Endothelial cell of umbilical vein (primary cell): ENCODE data around the gene HMGCL. TPM values are rescaled to one million over a fixed set of nuclear protein-coding genes. Genes with fewer than 3 reads are reported as not detected.

Experiments used
- BruUV-seq: library from RNA; stranded (reverse); fragments of 400-500 nt; replicated peaks from 2 replicates; lab custom pipeline; 2021; lab: Mats Ljungman, UMichigan
- CTCF ChIA-PET: fragments of 300-600, 350-600 bp; sonication (Branson Sonifier 250); formaldehyde crosslinking; loops from one replicate; lab custom pipeline; 2021; ENCODE audit warnings: antibody characterized with exemption, inconsistent platforms; lab: Charles Lee
- POLR2A ChIA-PET: fragments of 300-600, 350-600 bp; sonication (Branson Sonifier 250); formaldehyde crosslinking; loops from one replicate; lab custom pipeline; 2021; ENCODE audit warnings: antibody characterized with exemption, inconsistent platforms; lab: Charles Lee
- DNase-seq: peaks from one replicate; pipeline ENCODE4 v3.0.0-alpha.2; 2011; ENCODE audit warnings: low read depth, low spot score
- FAIRE-seq: peaks from 2 replicates; lab custom pipeline; 2011; peaks lifted over from hg19 to GRCh38; lab: Jason Lieb, UNC
- H2AFZ ChIP-seq: 2 replicates; pipeline ENCODE4 v1.6.0; 2012; ENCODE audit warnings: low read depth, low read length, control low read depth, inconsistent platforms
- H3K27ac ChIP-seq: 2 replicates; pipeline ENCODE4 v1.5.1; 2011; ENCODE audit warnings: low read depth, mild to moderate bottlenecking, control low read depth, low read length, moderate library complexity; ENCODE audit not compliant: insufficient read depth
- H3K27me3 ChIP-seq, 2 experiments: 2 replicates each; pipeline versions ENCODE4 v1.6.0 to v1.6.1; 2011; ENCODE audit warnings: low read length in 2 of 2, mixed read lengths in 1 of 2; ENCODE audit not compliant: control insufficient read depth in 2 of 2, insufficient read depth in 2 of 2
- H3K36me3 ChIP-seq, 2 experiments: 2 replicates in 1 of 2; 3 replicates in 1 of 2; pipeline ENCODE4 v1.5.1; 2011; ENCODE audit warnings: low read length in 2 of 2, mild to moderate bottlenecking in 1 of 2, moderate library complexity in 1 of 2; ENCODE audit not compliant: control insufficient read depth in 2 of 2, insufficient read depth in 2 of 2; ENCODE audit errors: extremely low read depth in 1 of 2
- H3K4me1 ChIP-seq: 3 replicates; pipeline ENCODE4 v1.5.1; 2011; ENCODE audit warnings: mild to moderate bottlenecking, low read length; ENCODE audit not compliant: control insufficient read depth, insufficient read depth; ENCODE audit errors: extremely low read depth
- H3K4me2 ChIP-seq: 2 replicates; pipeline ENCODE4 v1.6.1; 2011; ENCODE audit warnings: low read length, control low read depth, mixed read lengths; ENCODE audit not compliant: insufficient read depth
- H3K4me3 ChIP-seq, 3 experiments: fragments of 200-600 bp in 1 of 3; sonication (generic), shearing (Covaris generic) in 1 of 3; replicated peaks in 1 of 3; 2 replicates each; pipeline ENCODE4 v1.5.1; 2011 to 2016; ENCODE audit warnings: control low read depth in 3 of 3, low read length in 3 of 3, mild to moderate bottlenecking in 2 of 3, inconsistent platforms in 1 of 3, low read depth in 1 of 3, moderate library complexity in 1 of 3; ENCODE audit not compliant: insufficient read depth in 1 of 3
- H3K79me2 ChIP-seq: 2 replicates; pipeline ENCODE4 v1.6.0; 2012; ENCODE audit warnings: low read length, inconsistent platforms; ENCODE audit not compliant: control insufficient read depth, insufficient read depth
- H3K9ac ChIP-seq: replicated peaks from 2 replicates; pipeline ENCODE3; 2011; ENCODE audit warnings: low read length, control low read depth; ENCODE audit not compliant: insufficient read depth; ENCODE audit errors: extremely low read depth
- H3K9me1 ChIP-seq: replicated peaks from 3 replicates; pipeline ENCODE4 v1.6.0; 2011; ENCODE audit warnings: mild to moderate bottlenecking, low read length; ENCODE audit not compliant: control insufficient read depth, insufficient read depth; ENCODE audit errors: extremely low read depth
- H3K9me3 ChIP-seq: replicated peaks from 2 replicates; pipeline ENCODE4 v1.5.1; 2012; ENCODE audit warnings: low read length, inconsistent platforms; ENCODE audit not compliant: control insufficient read depth, insufficient read depth
- H4K20me1 ChIP-seq: replicated peaks from 2 replicates; pipeline ENCODE3; 2011; ENCODE audit warnings: mild to moderate bottlenecking, low read length; ENCODE audit not compliant: control insufficient read depth, insufficient read depth; ENCODE audit errors: extremely low read depth
- CTCF ChIP-seq, 2 donors: IDR thresholded peaks; 1 replicate in 1 of 2; 2 replicates in 1 of 2; pipeline ENCODE4 v1.5.1; 2011; ENCODE audit warnings: low read length in 2 of 2, mild to moderate bottlenecking in 2 of 2, moderate library complexity in 2 of 2, control low read depth in 1 of 2, inconsistent platforms in 1 of 2, low read depth in 1 of 2; ENCODE audit not compliant: insufficient read depth in 1 of 2; ENCODE audit errors: extremely low read depth in 1 of 2
- EZH2 ChIP-seq: IDR thresholded peaks from 2 replicates; pipeline ENCODE4 v1.6.1; 2012; ENCODE audit warnings: borderline replicate concordance, low read depth, mild to moderate bottlenecking, moderate library complexity, low read length, inconsistent platforms; ENCODE audit not compliant: severe bottlenecking
- FOS ChIP-seq: IDR thresholded peaks from 2 replicates; pipeline ENCODE4 v1.6.1; 2011; ENCODE audit warnings: mild to moderate bottlenecking, low read length, moderate library complexity, borderline replicate concordance; ENCODE audit not compliant: insufficient read depth
- GATA2 ChIP-seq: IDR thresholded peaks from 2 replicates; pipeline ENCODE4 v1.7.0; 2011; ENCODE audit warnings: low read depth, mild to moderate bottlenecking, moderate library complexity, mixed read lengths, low read length; ENCODE audit not compliant: insufficient read length, insufficient read depth
- JUN ChIP-seq: IDR thresholded peaks from 2 replicates; pipeline ENCODE4 v1.6.1; 2011; ENCODE audit warnings: borderline replicate concordance, low read depth; ENCODE audit not compliant: insufficient read length, insufficient read depth
- MAX ChIP-seq: IDR thresholded peaks from 2 replicates; pipeline ENCODE4 v1.6.1; 2011; ENCODE audit not compliant: insufficient read depth, insufficient read length
- MYC ChIP-seq: IDR thresholded peaks from one replicate; pipeline ENCODE4 v1.6.1; 2011; ENCODE audit warnings: mild to moderate bottlenecking, low read depth, low read length
- dilution Hi-C: fragments of 300-500 bp; cut with MboI; formaldehyde crosslinking; loops from one replicate; pipeline ENCODE4 v1.15.0; 2019; ENCODE audit warnings: low sequenced_read_pairs; ENCODE audit not compliant: extremely low pct_ligation_motif_present
- intact Hi-C: fragments of 100-400 bp; cut with micrococcal nuclease; formaldehyde crosslinking; loops from one replicate; pipeline ENCODE4 v1.10.0; 2022
- polyA plus RNA-seq, 4 experiments: library from polyadenylated mRNA; depleted of rRNA in 3 of 4; stranded (reverse) in 3 of 4; unstranded in 1 of 4; fragments of >200 nt; gene quantifications; 2 replicates each; pipeline versions ENCODE4 v1.2.1 to v1.2.3, GENCODE V29; 2011 to 2012; ENCODE audit warnings: missing spikeins in 1 of 4
- total RNA-seq: library from RNA; stranded (reverse); gene quantifications from 2 replicates; pipeline ENCODE4 v1.2.3, GENCODE V29; 2021

The HMGCL gene
- total and polyA plus RNA-seq, 2 donors (not counting 3 experiments of a cell fraction or from before 2014, with no cell fraction given) = 24.2 to 30.0 TPM

- FAIRE-seq (no peak), DNase-seq (no peak)
- intact Hi-C loops = no loop called here
- Histone ChIP-seq H3K4me2 (no peak overlapping the region), H3K27me3 (no peaks in the 10 kb centered on the region), H3K4me3 (no peak overlapping the region), H2AFZ (no peak overlapping the region), H3K9ac (no peak overlapping the region), H3K36me3 (peaks cover 0 to 39% of the 10 kb centered on the region in 2 experiments), H3K27ac (no peak overlapping the region), H3K79me2 (peaks cover 18% of the 10 kb centered on the region), H4K20me1 (no peaks in the 10 kb centered on the region), H3K9me1 (no peaks in the 10 kb centered on the region), H3K9me3 (no peaks in the 10 kb centered on the region), H3K4me1 (peaks cover 21% of the 10 kb centered on the region)
- dilution Hi-C loops = no loop called here
- POLR2A ChIA-PET = interaction anchor here (0.8 kb wide), 1 partner anchor 17 kb away, joined by 3 read pairs; no protein-coding TSS in a partner anchor
- no peak for TF ChIP-seq JUN
- no peak for TF ChIP-seq GATA2
- TF ChIP-seq FOS = no peak
- no peak for TF ChIP-seq MAX
- TF ChIP-seq CTCF (IDR thresholded peaks at IDR 0.05; ENCODE audit: extremely low read depth in 1 of 2, insufficient read depth in 1 of 2, low read depth in 1 of 2, low read length in 2 of 2) = no peak
- TF ChIP-seq EZH2 = no peak
- TF ChIP-seq MYC = no peak
- BruUV-seq = no TSS peak
- CTCF ChIA-PET = interaction anchor here (4.6 kb wide), 1 partner anchor 25 kb away, joined by 43 read pairs; no protein-coding TSS in a partner anchor
Measured at GRCh38 chr1:23796466-23797271, 28.6 kb downstream of the HMGCL start.
